HG03039 (cell line): Measurements from ENCODE around the gene SLC2A6.
"Not testable (repeated sequence)": the region's sequence is repeated elsewhere in the genome, so short reads cannot be mapped to it uniquely, and the experiment has no call there.

ENCODE experiments used
- ATAC-seq: cut with Tn5 transposase; IDR thresholded peaks from one replicate; pipeline ENCODE4 v1.9.1; 2021; ENCODE audit warnings: mild to moderate bottlenecking, moderate library complexity; ENCODE audit not compliant: unreplicated experiment

Gene SLC2A6

GRCh38 chr9:133463234-133463863 lies 15.6 kb downstream of the SLC2A6 start:
- no peak for ATAC-seq

- ATAC-seq: no peak
These were observed 16.9 kb downstream of the SLC2A6 start for GRCh38 chr9:133461975-133462374.

- peak; percentile 12 for ATAC-seq
These were observed 18.3 kb downstream of the SLC2A6 start for GRCh38 chr9:133460405-133461175.

GRCh38 chr9:133459476-133460404 lies 19.2 kb downstream of the SLC2A6 start, which contains the start of gene CACFD1:
Gene CACFD1, plus strand, starts transcription at chr9:133459978. Its CDS starts 89 bp downstream, at chr9:133460067.
- ATAC-seq: peak; percentile 61

- ATAC-seq: no peak
These were observed 20.1 kb downstream of the SLC2A6 start for GRCh38 chr9:133458643-133459312.

GRCh38 chr9:133457748-133458147 lies 21.2 kb downstream of the SLC2A6 start:
- ATAC-seq: no peak

- ATAC-seq: no peak
These were observed 21.7 kb downstream of the SLC2A6 start for GRCh38 chr9:133457233-133457632.

GRCh38 chr9:133456409-133456808 lies 22.5 kb downstream of the SLC2A6 start:
- no peak for ATAC-seq

GRCh38 chr9:133455936-133456335 lies 23.0 kb downstream of the SLC2A6 start:
- ATAC-seq: no peak

GRCh38 chr9:133454943-133455673 lies 23.8 kb downstream of the SLC2A6 start:
- ATAC-seq: no peak

GRCh38 chr9:133454325-133454724 lies 24.6 kb downstream of the SLC2A6 start:
- no peak for ATAC-seq

GRCh38 chr9:133453651-133454050 lies 25.2 kb downstream of the SLC2A6 start:
- ATAC-seq: no peak

GRCh38 chr9:133452562-133452961 lies 26.3 kb downstream of the SLC2A6 start:
- no peak for ATAC-seq

GRCh38 chr9:133451865-133452264 lies 27.0 kb downstream of the SLC2A6 start:
- ATAC-seq: not testable (repeated sequence)

- ATAC-seq: no peak
These were observed 29.1 kb downstream of the SLC2A6 start for GRCh38 chr9:133449760-133450159.

GRCh38 chr9:133448487-133448972 lies 30.4 kb downstream of the SLC2A6 start:
- no peak for ATAC-seq

GRCh38 chr9:133445293-133445969 lies 33.5 kb downstream of the SLC2A6 start:
- ATAC-seq: no peak

- no peak for ATAC-seq
These were observed 34.9 kb downstream of the SLC2A6 start for GRCh38 chr9:133443982-133444381.

- ATAC-seq: no peak
These were observed 35.7 kb downstream of the SLC2A6 start for GRCh38 chr9:133443248-133443647.
